GM21786 (cell line): ENCODE results near the gene L3MBTL2.
"Not testable (repeated sequence)": the region's sequence is repeated elsewhere in the genome, so short reads cannot be mapped to it uniquely, and the experiment has no call there.

ENCODE experiments used
- ATAC-seq: cut with Tn5 transposase; IDR thresholded peaks from one replicate; pipeline ENCODE4 v1.9.1; 2021; ENCODE audit not compliant: unreplicated experiment

The L3MBTL2 gene

DNA sequence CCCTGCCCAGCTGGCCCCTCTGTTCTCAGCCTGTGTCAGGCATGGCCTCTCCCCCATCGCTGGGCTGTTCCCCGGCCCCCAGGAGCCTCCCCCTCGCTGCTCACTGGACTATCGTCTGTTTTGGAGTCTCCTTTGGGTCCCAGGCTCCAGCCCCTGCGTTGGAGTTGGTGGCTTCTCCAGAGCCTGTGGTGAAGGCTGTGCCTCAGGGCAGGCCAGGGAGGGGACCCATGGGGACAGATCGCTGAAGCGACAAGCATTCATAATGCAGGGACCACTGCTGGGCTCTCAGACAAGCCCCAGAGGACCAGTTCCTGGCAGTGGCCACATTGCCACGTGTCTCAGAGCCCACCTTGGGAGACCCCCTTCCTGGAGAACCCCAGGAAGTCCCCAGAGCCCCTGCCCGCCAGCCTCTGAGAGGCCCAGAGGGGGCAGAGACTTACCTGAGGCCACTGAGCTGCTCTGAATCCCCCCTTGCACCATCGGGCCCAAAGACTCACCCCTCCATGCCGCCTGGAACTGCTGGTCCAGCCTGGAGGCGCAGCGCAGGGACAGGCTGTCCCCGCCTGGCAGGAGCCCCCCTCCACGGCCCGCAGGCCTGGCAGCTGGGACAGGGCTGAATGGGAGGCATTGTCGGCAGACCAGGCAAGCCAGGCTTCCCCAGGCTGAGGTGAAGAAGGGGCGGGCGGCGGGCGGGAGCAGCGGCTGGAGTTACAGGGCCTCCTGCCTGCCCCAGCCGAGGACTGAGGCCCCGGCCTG is 35.4 kb downstream of the L3MBTL2 start, which contains the start of gene CHADL:
Gene CHADL, minus strand, starts transcription at position 555 of the 756 bp plus-strand sequence. Its CDS starts 50 bp downstream, at position 505.
- no peak for ATAC-seq

DNA sequence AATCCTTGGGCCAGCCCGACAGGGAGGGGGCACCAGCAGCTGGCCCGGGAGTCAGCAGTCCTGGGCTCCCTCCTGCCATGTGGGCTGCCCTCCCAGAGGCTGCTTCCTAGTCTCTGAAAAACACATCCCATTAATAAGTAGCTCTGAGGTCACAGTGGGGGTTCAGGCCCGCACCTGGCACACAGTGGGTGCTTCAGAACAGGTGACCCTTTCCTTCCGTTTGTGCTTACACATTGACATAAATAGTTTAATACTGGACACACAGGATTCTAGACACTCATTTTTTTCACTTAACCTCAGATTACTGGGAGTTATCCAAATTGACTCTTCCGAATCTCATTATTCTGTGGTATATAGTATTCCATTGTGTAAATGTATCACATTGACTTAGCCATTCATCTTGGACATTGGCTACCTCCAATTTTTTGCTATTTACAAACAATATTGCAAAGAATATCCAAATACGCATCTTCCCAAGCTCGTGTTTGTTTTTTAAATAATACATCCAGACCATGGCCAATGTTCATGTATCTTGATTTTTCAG is 36.1 kb downstream of the L3MBTL2 start:
- no peak for ATAC-seq

DNA sequence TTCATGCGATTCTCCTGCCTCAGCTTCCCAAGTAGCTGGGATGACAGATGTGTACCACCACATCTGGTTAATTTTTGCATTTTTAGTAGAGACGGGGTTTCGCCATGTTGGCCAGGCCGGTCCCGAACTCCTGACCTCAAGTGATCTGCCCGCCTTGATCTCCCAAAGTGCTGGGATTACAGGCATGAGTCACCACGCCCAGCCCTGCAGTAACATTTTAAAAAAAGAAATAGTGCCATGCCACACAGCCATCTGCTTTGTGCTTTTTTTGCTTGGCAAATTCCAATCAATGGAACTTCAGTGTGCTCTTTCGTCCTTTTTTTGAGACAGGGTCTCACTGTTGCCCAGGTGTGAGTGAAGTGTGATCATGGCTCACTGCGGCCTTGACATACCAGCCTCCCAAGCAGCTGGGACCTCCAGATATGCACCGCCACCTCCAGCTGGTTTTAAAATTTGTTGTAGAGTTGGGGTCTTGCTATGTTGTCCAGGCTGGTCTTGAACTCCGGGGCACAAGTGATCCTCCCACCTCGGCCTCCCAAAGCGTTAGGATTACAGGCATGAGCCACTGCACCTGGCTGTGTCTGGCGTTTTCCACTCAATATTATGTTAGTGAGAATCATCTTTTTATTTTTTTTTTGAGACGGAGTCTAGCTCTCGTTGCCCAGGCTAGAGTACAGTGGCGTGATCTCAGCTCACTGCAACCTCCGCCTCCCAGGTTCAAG is 37.4 kb downstream of the L3MBTL2 start:
- ATAC-seq: no peak

DNA sequence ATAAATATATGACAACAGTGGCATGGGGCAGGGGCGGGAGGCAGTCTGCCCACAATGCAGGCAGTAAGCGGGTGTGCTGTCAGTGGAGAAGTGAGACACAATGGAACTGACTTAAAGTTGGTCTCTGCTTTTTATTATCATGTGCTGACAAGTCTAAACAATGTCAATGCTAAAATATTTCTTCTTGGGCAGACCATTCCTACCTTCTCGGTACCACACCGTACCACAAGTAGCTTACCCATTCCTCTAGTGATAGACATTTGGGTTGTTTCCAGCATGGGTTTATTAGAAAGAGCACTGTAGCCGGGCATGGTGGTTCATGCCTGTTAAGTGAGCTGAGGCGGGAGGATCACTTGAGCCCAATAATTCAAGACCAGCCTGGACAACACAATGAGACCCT is 38.2 kb downstream of the L3MBTL2 start:
- no peak for ATAC-seq

GRCh38 chr22:41245917-41246499 is 40.9 kb downstream of the L3MBTL2 start:
- no peak for ATAC-seq

- ATAC-seq: no peak
Observed at GRCh38 chr22:41247703-41248102, 42.6 kb downstream of the L3MBTL2 start.

GRCh38 chr22:41248314-41248713 is 43.2 kb downstream of the L3MBTL2 start:
- ATAC-seq: no peak

GRCh38 chr22:41248758-41249157 is 43.6 kb downstream of the L3MBTL2 start:
- ATAC-seq: no peak

DNA sequence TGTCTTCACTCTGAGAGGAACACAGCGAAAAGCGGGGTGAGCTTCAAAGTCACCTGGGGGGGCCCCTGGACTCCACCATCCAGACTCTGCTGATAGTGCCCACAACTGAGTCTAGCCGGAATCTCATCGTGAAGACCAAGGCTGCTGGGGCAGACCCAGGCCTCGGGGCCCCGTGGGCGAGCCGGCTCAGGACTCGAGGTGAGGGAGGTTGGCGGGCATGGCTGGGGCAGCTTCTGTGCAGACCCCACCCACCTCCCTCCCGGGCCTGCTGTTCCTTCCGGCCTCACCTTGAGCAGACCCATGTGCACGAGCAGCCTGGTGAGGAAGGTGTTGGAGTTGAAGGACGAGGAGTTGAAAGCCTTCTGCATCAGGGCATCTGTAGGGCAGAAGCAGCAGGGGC is 44.3 kb downstream of the L3MBTL2 start:
- no peak for ATAC-seq

DNA sequence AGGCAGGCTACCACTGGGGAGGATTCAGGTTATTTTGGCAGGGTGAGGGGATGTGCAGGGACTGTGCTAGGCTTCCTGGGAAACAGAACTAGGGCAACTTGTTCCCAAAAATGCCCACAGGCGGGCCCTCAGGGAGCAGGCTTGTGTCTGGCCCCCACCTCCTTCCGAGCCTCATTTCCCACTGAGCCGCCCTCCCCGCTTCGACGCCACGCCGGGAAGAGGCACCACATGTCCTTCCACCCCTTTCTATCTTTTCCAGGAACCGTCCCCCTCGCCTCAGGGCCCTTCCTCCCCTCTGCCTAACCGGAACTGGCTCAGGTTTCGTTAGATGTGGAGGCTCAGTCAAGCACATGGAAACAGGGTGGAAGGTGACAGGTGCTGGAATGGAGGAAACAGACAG is 45.0 kb downstream of the L3MBTL2 start:
- ATAC-seq: no peak

DNA sequence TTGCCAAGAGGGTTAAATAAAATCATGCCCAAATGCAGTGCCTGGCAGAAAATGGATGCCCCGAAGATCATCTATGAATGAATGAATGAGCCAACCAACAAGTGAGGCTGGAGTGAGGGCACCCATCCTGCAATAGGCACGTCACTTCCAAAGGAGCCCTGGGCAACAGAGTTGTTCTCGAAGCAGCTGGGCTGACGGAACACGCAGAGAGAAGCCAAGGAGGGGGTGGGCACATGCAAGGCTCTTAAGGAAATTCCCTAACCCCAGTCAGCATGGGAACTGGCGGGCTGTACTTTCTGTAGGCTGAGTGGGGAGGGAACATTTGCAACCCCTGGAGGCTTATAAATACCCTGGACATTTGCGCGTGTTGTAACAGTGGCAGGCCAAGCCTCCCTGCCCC is 47.3 kb downstream of the L3MBTL2 start:
- ATAC-seq: no peak

- ATAC-seq: no peak
Observed at GRCh38 chr22:41254230-41254629, 49.1 kb downstream of the L3MBTL2 start.

GRCh38 chr22:41256254-41257253 is 51.4 kb downstream of the L3MBTL2 start:
- ATAC-seq: no peak

DNA sequence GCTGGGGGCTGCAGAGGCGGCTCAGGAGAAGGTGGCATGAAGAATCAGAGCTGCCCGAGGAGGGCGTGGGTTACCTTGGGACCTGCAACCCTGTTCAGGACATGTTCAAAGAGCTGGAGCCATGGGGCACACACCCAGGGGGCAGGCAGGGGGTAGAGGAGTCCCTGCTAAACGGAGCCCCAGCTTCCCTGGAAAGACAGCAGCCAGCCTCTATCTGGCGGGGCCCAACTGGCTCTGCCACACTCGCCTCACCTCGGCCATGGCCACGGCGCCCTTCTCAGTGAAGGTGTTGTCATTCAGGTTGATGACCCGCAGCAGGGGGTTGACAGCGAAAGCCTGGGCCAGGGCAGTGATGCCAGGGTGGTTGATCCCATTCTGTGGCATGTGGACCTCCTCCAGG is 52.6 kb downstream of the L3MBTL2 start:
- ATAC-seq: no peak

- not testable (repeated sequence) for ATAC-seq
Observed at GRCh38 chr22:41259756-41260155, 54.6 kb downstream of the L3MBTL2 start.

- no peak for ATAC-seq
Observed at GRCh38 chr22:41260871-41261270, 55.8 kb downstream of the L3MBTL2 start.

GRCh38 chr22:41261541-41262249 is 56.6 kb downstream of the L3MBTL2 start:
- no peak for ATAC-seq

DNA sequence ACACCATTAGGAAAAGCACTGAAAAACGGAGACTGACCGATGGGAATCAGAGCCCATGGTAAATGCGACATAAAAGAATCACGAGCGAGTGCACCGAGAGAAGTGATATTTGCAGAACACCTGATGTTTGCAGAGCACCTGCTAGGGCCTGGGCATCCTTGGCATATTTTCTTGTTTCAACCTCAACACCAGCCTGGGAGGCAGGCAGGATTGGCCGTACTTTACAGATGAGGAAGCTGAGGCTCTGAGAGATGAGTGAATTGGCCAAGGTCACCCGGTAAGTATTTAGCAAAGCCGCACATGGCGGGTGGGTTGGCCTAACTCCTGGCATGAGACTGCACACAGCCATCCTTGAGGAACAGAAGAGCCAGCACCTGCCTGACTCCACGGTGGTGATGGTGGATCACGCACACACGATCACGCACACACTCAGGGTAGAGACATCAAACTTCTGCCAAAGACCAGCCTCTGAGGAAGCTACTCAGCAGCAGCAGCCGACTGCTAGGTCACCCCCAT is 57.2 kb downstream of the L3MBTL2 start:
- ATAC-seq: no peak

GRCh38 chr22:41263704-41264103 is 58.6 kb downstream of the L3MBTL2 start:
- no peak for ATAC-seq
